Psoas muscle (tissue), 8 donors: ENCODE data around the gene SUV39H2. TPM values are rescaled to one million over a fixed set of nuclear protein-coding genes. Genes with fewer than 3 reads are reported as not detected.
"Not testable (repeated sequence)": the region's sequence is repeated elsewhere in the genome, so short reads cannot be mapped to it uniquely, and the experiment has no call there.

Source experiments
- ATAC-seq, 4 donors: fragments of 200-7000 bp; cut with Tn5 transposase; one replicate each; pipeline ENCODE4 v1.9.1; 2020; ENCODE audit warnings: moderate library complexity in 3 of 4, mild to moderate bottlenecking in 2 of 4
- DNase-seq, 2 donors: peaks; one replicate each; pipeline ENCODE4 v3.0.0-alpha.2; 2020
- H3K27ac ChIP-seq: fragments of 200-600 bp; one replicate; pipeline ENCODE4 v1.8.0; 2022
- H3K27me3 ChIP-seq, 3 donors: fragments of 200-600 bp in 1 of 3; one replicate each; pipeline versions ENCODE4 v1.6.1 to v1.8.0; 2013 to 2022; ENCODE audit warnings: low read length in 2 of 3, mild to moderate bottlenecking in 2 of 3, moderate library complexity in 1 of 3; ENCODE audit not compliant: insufficient read depth in 3 of 3
- H3K36me3 ChIP-seq, 2 donors: fragments of 200-600 bp in 1 of 2; one replicate each; pipeline versions ENCODE4 v1.6.1 to v1.8.0; 2013 to 2022; ENCODE audit warnings: low read depth in 1 of 2, mild to moderate bottlenecking in 1 of 2, moderate library complexity in 1 of 2; ENCODE audit not compliant: insufficient read depth in 1 of 2
- H3K4me1 ChIP-seq: fragments of 200-600 bp; one replicate; pipeline ENCODE4 v1.8.0; 2022
- H3K4me3 ChIP-seq: fragments of 200-600 bp; one replicate; pipeline ENCODE4 v1.8.0; 2022; ENCODE audit warnings: mild to moderate bottlenecking
- H3K9me3 ChIP-seq: fragments of 200-600 bp; one replicate; pipeline ENCODE4 v1.8.0; 2022
- CTCF ChIP-seq: fragments of 200-600 bp; IDR thresholded peaks from one replicate; pipeline ENCODE4 v1.8.0; 2022; ENCODE audit warnings: antibody characterized with exemption
- WGBS, 3 donors: extraction: QIAGEN DNeasy Blood & Tissue Kit; methylation state at CpG; one replicate each; pipeline versions ENCODE4 v1.1.6 to v1.1.7; 2013; 5-methylcytosine and 5-hydroxymethylcytosine counted together
- intact Hi-C, 2 donors: fragments of 100-400 bp; cut with DNase I; formaldehyde crosslinking; loops; one replicate each; pipeline versions ENCODE4 v1.11.0 to v1.14.2; 2022
- polyA plus RNA-seq, 3 donors: library from polyadenylated mRNA; stranded (reverse); fragments of 200-250 nt; gene quantifications; one replicate each; pipeline ENCODE4 v1.2.3, GENCODE V29; 2013
- total RNA-seq, 4 donors: library from RNA; stranded (reverse); fragmentation: NEBNext Ultra II Directional in 2 of 4; extraction: Animal tissue kit (Norgen Biotek cat#: 25700) in 2 of 4; gene quantifications; one replicate each; pipeline versions ENCODE4 v1.2.1 to v1.2.4, GENCODE V29; 2021 to 2023
- donor health status: healthy with polysubstance abuse.
- donor health status: DM: no; HTN: no; CAD: no; lungs with moderate emphysema.
- donor health status: Bipolar disorder and iron deficiency.
- donor health status: healthy.
- donor health status: DM: yes; HTN: yes; CAD: no.
- donor health status: DM: no; HTN: no; CAD: no.
- donor health status: DM: no; HTN: no; CAD: no.
- donor health status: DM: yes; HTN: yes; CAD: no.

The SUV39H2 gene
- total and polyA plus RNA-seq, 7 donors, result 2.3 to 7.9 (median 5.9) TPM

GRCh38 chr10:14858338-14858960 is 20.2 kb upstream of the SUV39H2 start:
- no peak for DNase-seq
- ATAC-seq, result no peak
- H3K27me3 ChIP-seq, result no peaks in the 10 kb centered on the region
- no peak overlapping the region for H3K4me3 ChIP-seq
- TF ChIP-seq CTCF, result no peak
- WGBS, 3 donors, result 90 to 94% (median 92%) methylated on average over 6 of the region's 6 CpGs
- H3K4me1 ChIP-seq, result peaks cover 10% of the 10 kb centered on the region
- no peak overlapping the region for H3K27ac ChIP-seq
- H3K36me3 ChIP-seq, result peaks cover 2 to 69% of the 10 kb centered on the region in 2 donors
- H3K9me3 ChIP-seq, result no peaks in the 10 kb centered on the region
- intact Hi-C loops, result no loop called here

GRCh38 chr10:14859043-14859442 is 19.6 kb upstream of the SUV39H2 start:
- H3K27ac ChIP-seq, result no peak overlapping the region
- DNase-seq (no peak), ATAC-seq (no peak)
- H3K4me3 ChIP-seq, result no peak overlapping the region
- peaks cover 10% of the 10 kb centered on the region for H3K4me1 ChIP-seq
- 80 to 88% (median 85%) methylated on average over 5 of the region's 5 CpGs for WGBS, 3 donors
- no peak for TF ChIP-seq CTCF
- H3K36me3 ChIP-seq, result peaks cover 2 to 65% of the 10 kb centered on the region in 2 donors
- H3K27me3 ChIP-seq, result no peaks in the 10 kb centered on the region
- H3K9me3 ChIP-seq, result no peaks in the 10 kb centered on the region
- intact Hi-C loops, result no loop called here

- ATAC-seq, result no peak
- H3K4me1 ChIP-seq, result peaks cover 10% of the 10 kb centered on the region
- no peak overlapping the region for H3K27ac ChIP-seq
- DNase-seq, result no peak
- no peaks in the 10 kb centered on the region for H3K9me3 ChIP-seq
- no peaks in the 10 kb centered on the region for H3K27me3 ChIP-seq
- TF ChIP-seq CTCF, result no peak
- peaks cover 2 to 58% of the 10 kb centered on the region in 2 donors for H3K36me3 ChIP-seq
- intact Hi-C loops, result no loop called here
- no peak overlapping the region for H3K4me3 ChIP-seq
These were observed 18.9 kb upstream of the SUV39H2 start for GRCh38 chr10:14859775-14860174.

- H3K27me3 ChIP-seq, result no peaks in the 10 kb centered on the region
- no peak for TF ChIP-seq CTCF
- H3K36me3 ChIP-seq, result peaks cover 2 to 52% of the 10 kb centered on the region in 2 donors
- peaks cover 10% of the 10 kb centered on the region for H3K4me1 ChIP-seq
- intact Hi-C loops, result no loop called here
- no peak overlapping the region for H3K4me3 ChIP-seq
- 82 to 100% (median 91%) methylated on average over 1 of the region's 1 CpG for WGBS, 3 donors
- no peaks in the 10 kb centered on the region for H3K9me3 ChIP-seq
- no peak overlapping the region for H3K27ac ChIP-seq
- DNase-seq, result no peak
- ATAC-seq, result no peak
These were observed 17.9 kb upstream of the SUV39H2 start for GRCh38 chr10:14860791-14861190.

- intact Hi-C loops, H3K27me3 ChIP-seq, H3K4me3 ChIP-seq, H3K4me1 ChIP-seq, ATAC-seq, DNase-seq, H3K27ac ChIP-seq, H3K9me3 ChIP-seq: not testable (repeated sequence)
- WGBS, 3 donors, result 95 to 99% (median 97%) methylated on average over 6 of the region's 6 CpGs
- peaks cover 4 to 56% of the 10 kb centered on the region in 2 donors for H3K36me3 ChIP-seq
These were observed 14.2 kb upstream of the SUV39H2 start for GRCh38 chr10:14864466-14864865.

- H3K27ac ChIP-seq, intact Hi-C loops, DNase-seq, H3K4me1 ChIP-seq, H3K27me3 ChIP-seq, ATAC-seq, H3K4me3 ChIP-seq, H3K9me3 ChIP-seq: not testable (repeated sequence)
- 93 to 97% (median 96%) methylated on average over 3 of the region's 3 CpGs for WGBS, 3 donors
- H3K36me3 ChIP-seq, result peaks cover 4 to 60% of the 10 kb centered on the region in 2 donors
These were observed 13.8 kb upstream of the SUV39H2 start for GRCh38 chr10:14864871-14865270.
